T-helper 2 cell treated with Interferon-gamma antibody and Interleukin-4, amounts not matched to agents 100 ng/mL and 5 ng/mL, for 36 hours (primary cell): Measurements from ENCODE around the gene CCDC191. TPM values are rescaled to one million over a fixed set of nuclear protein-coding genes. Genes with fewer than 3 reads are reported as not detected.

Experiments
- intact Hi-C: fragments of 100-400 bp; cut with micrococcal nuclease; formaldehyde crosslinking; loops from one replicate; pipeline ENCODE4 v1.15.1; 2023
- total RNA-seq: library from RNA; stranded (reverse); gene quantifications from 2 replicates; pipeline ENCODE4 v1.2.3, GENCODE V29; 2022

The CCDC191 gene
- total RNA-seq, 1 donor from 2014 or later, result 3.0 TPM

- intact Hi-C loops, result no loop called here
These were observed 78.5 kb downstream of the CCDC191 start for GRCh38 chr3:113977822-113978221.

DNA sequence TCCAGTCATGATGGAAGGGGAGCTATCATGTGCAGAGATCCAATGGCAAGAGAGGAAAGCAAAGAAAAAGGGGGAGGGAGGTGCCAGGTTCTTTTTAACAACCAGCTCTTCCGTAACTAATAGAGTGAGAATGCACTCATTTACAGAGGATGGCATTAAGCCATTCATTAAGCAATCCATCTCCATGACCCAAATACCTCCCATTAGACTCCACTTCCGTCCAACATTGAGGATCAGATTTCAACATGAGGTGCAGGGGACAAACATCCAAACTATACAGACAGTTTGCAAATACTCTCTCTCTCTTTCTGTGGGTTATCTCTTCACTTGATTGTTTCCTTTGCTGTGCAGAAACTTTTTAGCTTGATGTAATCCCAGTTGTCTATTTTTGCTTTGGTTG is 87.3 kb downstream of the CCDC191 start:
- intact Hi-C loops, result no loop called here

GRCh38 chr3:113966172-113966571 is 90.2 kb downstream of the CCDC191 start:
- intact Hi-C loops, result no loop called here

- intact Hi-C loops, result no loop called here
These were observed 92.4 kb downstream of the CCDC191 start for GRCh38 chr3:113963879-113964278.

- intact Hi-C loops, result no loop called here
These were observed 102.1 kb downstream of the CCDC191 start for GRCh38 chr3:113954091-113954685.

DNA sequence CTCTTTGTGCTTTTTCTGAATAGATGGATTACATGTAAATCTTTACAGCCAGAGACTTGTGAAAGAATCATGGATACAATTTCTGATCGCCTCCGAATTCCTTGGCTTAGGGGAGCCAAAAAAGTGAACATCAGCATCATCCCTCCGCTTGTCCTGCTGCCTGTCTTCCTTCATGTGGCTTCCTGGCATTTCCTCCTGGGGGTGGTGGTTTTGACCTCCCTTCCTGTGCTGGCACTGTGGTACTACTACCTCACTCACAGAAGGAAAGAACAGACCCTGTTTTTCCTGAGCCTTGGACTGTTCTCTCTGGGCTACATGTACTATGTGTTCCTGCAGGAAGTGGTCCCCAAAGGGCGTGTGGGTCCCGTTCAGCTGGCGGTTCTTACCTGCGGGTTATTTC is 102.6 kb downstream of the CCDC191 start:
- intact Hi-C loops, result no loop called here

- intact Hi-C loops, result no loop called here
These were observed 103.4 kb downstream of the CCDC191 start for GRCh38 chr3:113952921-113953320.

- intact Hi-C loops, result loop anchor here (2.0 to 10.0 kb wide), 4 partner anchors 36 to 1837 kb away; partner anchors contain the start of genes ATP6V1A, NAA50 and SPICE1
These were observed 108.1 kb downstream of the CCDC191 start for GRCh38 chr3:113948015-113948917.

- intact Hi-C loops, result loop anchor here (1.0 to 10.0 kb wide), 5 partner anchors 35 to 1837 kb away; partner anchors contain the start of genes ATP6V1A, CCDC191, NAA50 and QTRT2
These were observed 108.8 kb downstream of the CCDC191 start, which contains the start of gene ZDHHC23 for GRCh38 chr3:113947372-113948014. Gene ZDHHC23, plus strand, starts transcription at chr3:113948013. Its CDS starts 790 bp downstream, at chr3:113948803.

DNA sequence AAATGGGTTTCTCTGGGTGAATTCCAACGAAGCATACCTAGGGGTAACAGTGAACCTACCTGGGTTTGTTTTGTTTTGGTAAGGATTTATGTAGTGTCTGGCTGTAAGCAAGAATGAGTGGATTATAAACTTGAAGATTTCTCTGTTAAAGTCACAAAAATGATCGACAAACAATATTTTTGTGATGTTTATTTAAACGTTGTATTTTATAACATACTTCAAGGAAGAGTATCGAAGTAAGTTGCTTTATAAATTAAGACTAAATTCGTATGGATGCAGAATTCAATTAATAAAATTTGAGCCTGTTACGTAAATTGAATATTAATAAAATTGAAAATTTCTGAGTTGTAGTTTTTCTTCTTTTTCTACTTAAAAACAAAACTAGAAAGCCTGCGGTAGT is 109.5 kb downstream of the CCDC191 start:
- intact Hi-C loops, result loop anchor here (1.0 to 10.0 kb wide), 4 partner anchors 35 to 1838 kb away; partner anchors contain the start of genes CCDC191, QTRT2 and SPICE1

GRCh38 chr3:113927556-113927955 is 128.8 kb downstream of the CCDC191 start:
- intact Hi-C loops, result no loop called here

GRCh38 chr3:113914646-113915045 is 141.7 kb downstream of the CCDC191 start:
- intact Hi-C loops, result loop anchor here (1.0 to 5.0 kb wide), 2 partner anchors 33 to 178 kb away; partner anchors contain the start of gene ZDHHC23

Other genes with a start within 250 kb of the CCDC191 start
- 0.23 and 0.32 TPM in 2 replicates for gene GRAMD1C, start 217.7 kb downstream of the CCDC191 start, total RNA-seq
- 3.2 and 4.0 TPM in 2 replicates for gene ZDHHC23, start 108.5 kb downstream of the CCDC191 start, total RNA-seq
- gene QTRT2, start 211 bp upstream of the CCDC191 start, total RNA-seq, result 37.8 and 39.4 TPM in 2 replicates
- gene DRD3, start 122.5 kb upstream of the CCDC191 start, total RNA-seq, result not detected in 2 replicates
- gene ZNF80, start 181.1 kb upstream of the CCDC191 start, total RNA-seq, result 0.86 and 1.00 TPM in 2 replicates
- 3.2 and 3.7 TPM in 2 replicates for gene TIGIT, start 237.5 kb upstream of the CCDC191 start, total RNA-seq